ENCODE results near the gene NEMF.
"Not testable (repeated sequence)": the region's sequence is repeated elsewhere in the genome, so short reads cannot be mapped to it uniquely, and the experiment has no call there.

Gene NEMF

GRCh38 chr14:49796025-49796424 is 56.6 kb downstream of the NEMF start:
- DNase-seq = no peak

- no peak for DNase-seq
Observed at GRCh38 chr14:49792618-49793017, 60.0 kb downstream of the NEMF start.

GRCh38 chr14:49786315-49786714 is 66.3 kb downstream of the NEMF start:
- DNase-seq = no peak

GRCh38 chr14:49783394-49784014 is 69.1 kb downstream of the NEMF start:
- no peak for DNase-seq

- DNase-seq = not testable (repeated sequence)
Observed at GRCh38 chr14:49781040-49781439, 71.5 kb downstream of the NEMF start.

GRCh38 chr14:49778421-49778820 is 74.2 kb downstream of the NEMF start:
- no peak for DNase-seq

- no peak for DNase-seq
Observed at GRCh38 chr14:49774106-49774505, 78.5 kb downstream of the NEMF start.

GRCh38 chr14:49771691-49772090 is 80.9 kb downstream of the NEMF start:
- DNase-seq = not testable (repeated sequence)

GRCh38 chr14:49770212-49770817 is 82.3 kb downstream of the NEMF start:
- no peak for DNase-seq

- no peak for DNase-seq
Observed at GRCh38 chr14:49769581-49770211, 82.9 kb downstream of the NEMF start.

- no peak for DNase-seq
Observed at GRCh38 chr14:49769171-49769570, 83.4 kb downstream of the NEMF start.

GRCh38 chr14:49768301-49769121 is 84.1 kb downstream of the NEMF start:
- peak; percentile 52 for DNase-seq

- peak; percentile 91 for DNase-seq
Observed at GRCh38 chr14:49767571-49768300, 84.9 kb downstream of the NEMF start, which contains the start of gene KLHDC2. Gene KLHDC2 (plus strand): TSS chr14:49768153. CDS start chr14:49768469, 316 bp downstream.

GRCh38 chr14:49767270-49767570 is 85.4 kb downstream of the NEMF start:
- DNase-seq = no peak

GRCh38 chr14:49766839-49767238 is 85.7 kb downstream of the NEMF start:
- DNase-seq = no peak

- no peak for DNase-seq
Observed at GRCh38 chr14:49761839-49762551, 90.6 kb downstream of the NEMF start.

- no peak for DNase-seq
Observed at GRCh38 chr14:49755378-49755777, 97.2 kb downstream of the NEMF start.

- no peak for DNase-seq
Observed at GRCh38 chr14:49754570-49755097, 98.0 kb downstream of the NEMF start.

GRCh38 chr14:49746476-49746875 is 106.1 kb downstream of the NEMF start:
- not testable (repeated sequence) for DNase-seq

- DNase-seq = no peak
Observed at GRCh38 chr14:49745191-49745590, 107.4 kb downstream of the NEMF start.

GRCh38 chr14:49735669-49736068 is 116.9 kb downstream of the NEMF start:
- DNase-seq = not testable (repeated sequence)

- DNase-seq = no peak
Observed at GRCh38 chr14:49733836-49734235, 118.8 kb downstream of the NEMF start.
